ENCODE measurements around the gene CTIF.
"Not testable (repeated sequence)": the region's sequence is repeated elsewhere in the genome, so short reads cannot be mapped to it uniquely, and the experiment has no call there.

The CTIF gene

GRCh38 chr18:48859311-48860268 is 320.8 kb downstream of the CTIF start:
- DNase-seq: peak; percentile 74

GRCh38 chr18:48860269-48861180 is 321.7 kb downstream of the CTIF start:
- peak; percentile 19 for DNase-seq

GRCh38 chr18:48861181-48861708 is 322.4 kb downstream of the CTIF start:
- no peak for DNase-seq

DNA sequence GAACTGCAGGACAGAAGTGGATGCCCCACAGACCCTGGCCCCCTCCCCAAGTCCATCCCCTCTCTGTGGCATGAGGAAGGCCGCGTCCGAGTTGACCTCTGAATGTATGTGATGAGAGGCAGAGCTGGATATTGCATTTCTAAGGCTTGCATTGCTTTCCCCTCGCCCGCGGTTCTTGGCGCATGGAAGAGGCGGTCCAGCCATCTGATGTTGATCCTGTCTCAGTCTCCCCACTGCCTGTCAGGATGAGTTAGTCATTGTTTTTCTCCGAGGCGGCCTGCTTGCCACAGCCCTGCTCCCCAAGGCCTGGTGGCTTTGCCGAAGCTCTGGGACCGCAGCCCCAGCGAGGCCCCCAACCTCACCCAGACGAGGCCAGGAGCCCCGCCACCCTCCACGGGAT is 323.3 kb downstream of the CTIF start:
- no peak for DNase-seq

DNA sequence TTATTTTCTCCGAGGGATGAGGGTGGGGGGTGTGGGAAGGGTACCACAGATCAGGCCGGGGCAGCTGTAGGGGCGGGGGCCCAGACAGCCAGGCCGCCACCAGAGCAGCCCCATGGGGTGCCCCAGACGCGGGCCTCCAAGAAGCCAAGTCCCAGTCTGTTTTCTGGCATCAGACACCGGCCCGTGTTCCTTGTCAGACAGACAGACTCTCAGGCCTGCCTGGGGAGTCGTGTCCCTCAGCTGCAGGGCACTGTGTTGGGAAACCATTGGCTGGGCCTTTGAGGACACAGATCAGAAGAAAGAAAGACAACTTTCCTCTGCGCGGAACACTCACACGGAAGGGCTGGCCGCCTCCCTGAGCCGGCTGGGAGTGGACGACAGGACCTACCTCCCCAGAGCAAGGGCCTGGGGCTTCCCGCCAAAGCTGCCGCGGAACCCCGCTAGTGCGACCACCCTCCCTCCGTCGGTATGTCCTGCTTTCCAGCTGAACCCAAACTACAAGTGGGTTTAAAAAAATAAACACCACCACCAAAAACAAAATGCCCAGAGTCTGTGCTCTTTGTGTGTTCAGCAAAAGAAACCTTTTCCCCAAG is 323.9 kb downstream of the CTIF start:
- DNase-seq: no peak

- DNase-seq: no peak
Measured at GRCh38 chr18:48863432-48864065, 324.7 kb downstream of the CTIF start.

GRCh38 chr18:48864876-48865275 is 326.0 kb downstream of the CTIF start:
- DNase-seq: no peak

GRCh38 chr18:48866028-48866733 is 327.4 kb downstream of the CTIF start:
- DNase-seq: peak; percentile 85

DNA sequence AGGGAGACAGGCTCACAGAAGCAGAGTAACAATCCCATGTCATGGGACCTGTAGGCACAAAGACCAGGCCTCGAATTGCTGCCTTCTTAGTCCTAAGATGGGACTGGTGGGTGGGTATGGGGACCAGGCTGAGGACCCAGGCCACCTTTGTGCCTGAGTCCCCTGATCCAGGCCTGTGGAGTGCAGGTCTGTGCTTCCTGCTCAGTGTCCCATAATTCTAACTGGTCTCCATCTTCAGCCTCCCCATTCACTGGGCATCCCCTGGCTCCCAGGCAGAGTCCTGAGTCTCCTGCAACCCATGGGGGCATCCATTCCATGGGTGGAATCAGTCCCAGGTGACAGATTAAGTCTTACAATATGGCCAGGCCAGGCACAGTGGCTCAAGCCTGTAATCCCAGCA is 328.0 kb downstream of the CTIF start:
- DNase-seq: no peak

GRCh38 chr18:48867978-48868377 is 329.1 kb downstream of the CTIF start:
- DNase-seq: no peak

GRCh38 chr18:48868468-48869466 is 329.9 kb downstream of the CTIF start:
- DNase-seq: no peak

DNA sequence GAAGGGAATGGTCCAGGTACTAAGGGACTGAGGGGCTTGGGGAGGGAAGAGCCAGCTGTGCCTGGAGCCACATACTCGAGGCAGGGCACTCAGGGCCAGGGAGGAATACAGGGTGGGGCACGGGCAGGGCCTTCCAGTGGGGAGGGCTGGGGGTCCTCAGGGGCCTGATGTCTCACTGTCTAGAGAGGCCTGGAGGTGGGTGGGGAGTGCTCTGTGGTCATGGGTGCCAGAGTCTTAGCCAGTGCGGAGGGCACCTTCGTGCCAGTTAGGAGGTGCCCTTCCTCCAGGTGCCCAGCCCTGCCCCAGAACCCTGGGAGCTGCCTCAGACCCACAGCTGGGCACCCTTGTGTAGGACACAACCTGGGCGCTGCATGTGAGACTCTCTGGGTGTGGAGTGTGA is 330.8 kb downstream of the CTIF start:
- no peak for DNase-seq

DNA sequence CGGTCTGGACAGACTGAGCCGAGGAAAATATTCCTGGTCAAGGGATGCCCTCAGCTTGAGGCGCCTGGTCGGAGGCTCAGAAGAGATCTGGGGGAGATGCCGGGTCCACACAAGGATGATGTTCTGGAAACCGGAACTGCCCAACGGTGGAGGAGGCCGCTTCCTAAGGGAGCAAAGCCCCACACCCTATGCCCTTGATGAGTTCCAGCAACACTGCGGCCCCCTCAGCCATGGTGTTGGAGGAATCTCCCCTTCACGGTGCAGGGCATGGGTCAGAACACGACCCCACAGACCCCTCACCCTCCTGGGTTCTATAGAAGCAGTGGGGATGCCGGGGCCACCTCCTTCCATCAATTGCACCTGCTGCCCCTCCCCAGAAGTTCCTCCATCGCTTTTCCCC is 332.1 kb downstream of the CTIF start:
- DNase-seq: not testable (repeated sequence)

GRCh38 chr18:48871391-48872166 is 332.7 kb downstream of the CTIF start:
- DNase-seq: no peak

GRCh38 chr18:48872234-48873145 is 333.7 kb downstream of the CTIF start:
- no peak for DNase-seq

- DNase-seq: no peak
Measured at GRCh38 chr18:48874233-48874632, 335.4 kb downstream of the CTIF start.

DNA sequence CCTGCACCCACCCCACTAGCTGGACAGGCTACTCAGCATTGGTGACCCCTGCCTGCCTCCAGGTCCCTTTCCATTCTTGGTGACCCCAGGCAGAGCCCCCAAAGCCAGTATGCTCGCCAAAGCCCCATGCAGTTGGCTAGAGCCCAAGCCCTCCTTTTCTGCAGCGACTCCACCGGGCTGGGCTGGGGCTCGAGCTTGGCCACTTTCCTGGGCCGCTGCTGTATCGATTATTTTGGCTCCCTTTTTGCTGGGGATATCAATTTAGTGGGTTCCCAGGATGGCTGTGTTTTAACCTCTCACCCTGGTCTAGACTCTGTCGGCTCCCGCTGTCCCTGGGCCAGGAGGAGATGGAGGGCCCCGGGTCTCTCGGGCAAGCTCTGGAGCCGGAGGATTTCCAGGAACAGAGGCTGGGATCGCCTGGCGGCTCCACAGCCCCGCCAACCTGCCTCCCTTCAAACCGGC is 335.9 kb downstream of the CTIF start:
- no peak for DNase-seq

DNA sequence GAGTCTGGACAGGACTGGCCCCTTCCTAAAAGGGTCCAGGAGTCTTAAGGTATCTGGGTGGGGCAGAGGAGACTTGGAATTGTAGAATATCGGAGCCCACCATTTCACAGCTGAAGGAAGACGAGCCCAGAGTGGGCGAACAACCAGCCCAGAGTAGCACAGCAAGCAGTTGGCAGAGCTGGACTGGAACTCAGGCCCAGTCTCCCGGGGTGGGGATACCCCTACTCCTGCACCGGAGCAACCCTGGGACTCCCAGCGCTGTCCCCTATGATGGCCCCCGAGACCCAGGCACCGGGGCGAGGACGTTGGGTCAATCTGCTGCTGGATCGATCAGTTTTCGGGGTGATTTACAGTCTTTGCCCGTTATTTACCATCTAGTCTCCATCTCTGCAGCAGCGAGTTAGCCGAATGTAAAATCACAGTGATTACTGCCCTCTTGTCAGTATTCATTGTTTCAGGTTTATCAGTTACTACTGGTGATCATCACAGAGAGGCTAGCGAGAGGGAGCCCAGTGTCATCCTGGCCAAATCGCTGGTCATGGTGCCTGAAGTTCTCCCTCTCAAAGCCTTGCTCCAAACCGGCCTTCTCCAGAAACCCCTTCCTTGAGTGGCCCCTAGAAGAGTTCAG is 336.6 kb downstream of the CTIF start:
- DNase-seq: no peak
